A549 (cell line): ENCODE measurements around the gene DISC1. TPM values are rescaled to one million over a fixed set of nuclear protein-coding genes. Genes with fewer than 3 reads are reported as not detected.

Experiments
- ATAC-seq, 2 experiments: fragments of 200-7000 bp in 1 of 2; fragments of >200 bp in 1 of 2; cut with Nextera tagmentation in 1 of 2; cut with Tn5 transposase in 1 of 2; 3 replicates each; pipeline versions ENCODE4 v1.8.0 to v1.9.1; 2018 to 2020; ENCODE audit warnings: mild to moderate bottlenecking in 1 of 2, moderate library complexity in 1 of 2
- CTCF ChIA-PET: fragments of 300-600 bp; sonication (Branson Sonifier 250); formaldehyde crosslinking; extraction: SDS; loops from one replicate; lab custom pipeline; 2021; ENCODE audit warnings: antibody characterized with exemption, inconsistent platforms; lab: Yijun Ruan, JAX
- POLR2A ChIA-PET: fragments of 350-600 bp; formaldehyde crosslinking; extraction: SDS; loops from one replicate; lab custom pipeline; 2021; ENCODE audit warnings: antibody characterized with exemption, inconsistent platforms; lab: Yijun Ruan, JAX
- DNase-seq, 2 experiments: peaks; one replicate each; pipeline versions ENCODE4 v3.0.0 to v3.0.0-alpha.2; 2011 to 2016; ENCODE audit warnings: low read depth in 1 of 2, low spot score in 1 of 2
- FAIRE-seq: peaks from 2 replicates; lab custom pipeline; 2011; peaks lifted over from hg19 to GRCh38; lab: Jason Lieb, UNC
- H3K27ac ChIP-seq, 2 experiments: fragments of >200 bp; sonication (Bioruptor Twin); formaldehyde crosslinking; 3 replicates each; pipeline ENCODE4 v1.5.1; 2016 to 2017
- H3K4me1 ChIP-seq: fragments of >200 bp; sonication (Bioruptor Twin); formaldehyde crosslinking; 3 replicates; pipeline ENCODE4 v1.6.1; 2016
- H3K4me2 ChIP-seq: fragments of >200 bp; sonication (Bioruptor Twin); formaldehyde crosslinking; 3 replicates; pipeline ENCODE4 v1.6.1; 2016
- H3K4me3 ChIP-seq: fragments of >200 bp; sonication (Bioruptor Twin); formaldehyde crosslinking; 3 replicates; pipeline ENCODE4 v1.5.1; 2016
- H3K9me3 ChIP-seq: fragments of >200 bp; sonication (Bioruptor Twin); formaldehyde crosslinking; 3 replicates; pipeline ENCODE4 v1.6.1; 2016
- BCL3 ChIP-seq: fragments of >200 bp; sonication (Bioruptor Twin); formaldehyde crosslinking; IDR thresholded peaks from 3 replicates; pipeline ENCODE4 v1.6.1; 2016
- BHLHE40 ChIP-seq: IDR thresholded peaks from 2 replicates; pipeline ENCODE4 v1.6.1; 2012; ENCODE audit warnings: low read depth, low read length, inconsistent platforms
- CEBPB ChIP-seq, 2 experiments: fragments of >200 bp in 1 of 2; sonication (Bioruptor Twin) in 1 of 2; formaldehyde crosslinking in 1 of 2; IDR thresholded peaks; 2 replicates each; pipeline ENCODE4 v1.6.1; 2012 to 2016
- CHD4 ChIP-seq: fragments of 200-600 bp; sonication (generic); IDR thresholded peaks from 2 replicates; pipeline ENCODE4 v1.6.1; 2016; ENCODE audit warnings: antibody characterized with exemption, mild to moderate bottlenecking, borderline replicate concordance
- E2F6 ChIP-seq: IDR thresholded peaks from 2 replicates; pipeline ENCODE4 v1.6.1; 2012; ENCODE audit warnings: low read depth, borderline replicate concordance
- EHF ChIP-seq: fragments of 250-450 bp; sonication (Bioruptor Pico); IDR thresholded peaks from 2 replicates; pipeline ENCODE4 v1.5.0; 2020; ENCODE audit warnings: mild to moderate bottlenecking
- EHMT2 ChIP-seq: fragments of 200-600 bp; sonication (generic); IDR thresholded peaks from 2 replicates; pipeline ENCODE4 v1.6.1; 2016; ENCODE audit warnings: antibody characterized with exemption, low read depth, mild to moderate bottlenecking, moderate library complexity
- ESRRA ChIP-seq: fragments of 150-350 bp; IDR thresholded peaks from 2 replicates; pipeline ENCODE4 v1.6.1; 2014; ENCODE audit warnings: mild to moderate bottlenecking, low read length, borderline replicate concordance
- FOXS1 ChIP-seq: fragments of 250-450 bp; sonication (Bioruptor Pico); IDR thresholded peaks from 2 replicates; pipeline ENCODE4 v1.5.0; 2020; ENCODE audit warnings: mild to moderate bottlenecking, moderate library complexity
- HES2 ChIP-seq: fragments of >200 bp; sonication (Bioruptor Twin); formaldehyde crosslinking; IDR thresholded peaks from 2 replicates; pipeline ENCODE4 v1.6.1; 2016
- HOXB13 ChIP-seq: fragments of 250-450 bp; sonication (Bioruptor Pico); IDR thresholded peaks from 2 replicates; pipeline ENCODE4 v1.5.0; 2020; ENCODE audit warnings: low read depth, mild to moderate bottlenecking, moderate library complexity
- JUNB ChIP-seq: fragments of >200 bp; sonication (Bioruptor Twin); formaldehyde crosslinking; IDR thresholded peaks from 2 replicates; pipeline ENCODE4 v1.6.1; 2016
- MYC ChIP-seq: IDR thresholded peaks from 2 replicates; pipeline ENCODE4 v1.6.1; 2012; ENCODE audit warnings: mild to moderate bottlenecking, inconsistent platforms, low read length, improper control_type of control experiment, borderline replicate concordance
- NPAS2 ChIP-seq: fragments of 250-450 bp; sonication (Bioruptor Pico); IDR thresholded peaks from 2 replicates; pipeline ENCODE4 v1.8.0; 2022; ENCODE audit warnings: mild to moderate bottlenecking, moderate library complexity, borderline replicate concordance
- PHF8 ChIP-seq: fragments of 200-600 bp; sonication (generic); IDR thresholded peaks from 2 replicates; pipeline ENCODE4 v1.6.1; 2016; ENCODE audit warnings: low read depth, mild to moderate bottlenecking, antibody characterized with exemption, moderate library complexity, borderline replicate concordance
- RAD21 ChIP-seq, 2 experiments: fragments of >200 bp in 1 of 2; sonication (Bioruptor Twin) in 1 of 2; formaldehyde crosslinking in 1 of 2; IDR thresholded peaks in 1 of 2; conservative IDR thresholded peaks in 1 of 2; 2 replicates in 1 of 2; 3 replicates in 1 of 2; pipeline ENCODE4 v1.6.1; 2012 to 2018; ENCODE audit warnings: inconsistent platforms in 1 of 2
- RCOR1 ChIP-seq: fragments of 150-350 bp; IDR thresholded peaks from 2 replicates; pipeline ENCODE4 v1.6.1; 2014; ENCODE audit warnings: antibody characterized with exemption, low read length, low read depth
- SMC3 ChIP-seq: fragments of >200 bp; sonication (Bioruptor Twin); formaldehyde crosslinking; IDR thresholded peaks from 3 replicates; pipeline ENCODE4 v1.6.1; 2018; ENCODE audit warnings: inconsistent platforms
- SREBF2 ChIP-seq: fragments of 450-650 bp; IDR thresholded peaks from 2 replicates; pipeline ENCODE4 v1.6.1; 2014; ENCODE audit warnings: mild to moderate bottlenecking, moderate library complexity
- ZNF302 ChIP-seq: fragments of 250-450 bp; sonication (Bioruptor Pico); IDR thresholded peaks from 2 replicates; pipeline ENCODE4 v1.9.0; 2021; ENCODE audit warnings: inconsistent platforms, mild to moderate bottlenecking, moderate library complexity
- ZSCAN20 ChIP-seq: fragments of 250-450 bp; sonication (Bioruptor Pico); IDR thresholded peaks from 2 replicates; pipeline ENCODE4 v1.8.0; 2022; ENCODE audit warnings: mild to moderate bottlenecking, moderate library complexity
- WGBS: methylation state at CpG from one replicate; pipeline ENCODE4 v1.1.6; 2017; ENCODE audit errors: missing lambda C conversion rate; 5-methylcytosine and 5-hydroxymethylcytosine counted together
- polyA plus RNA-seq, 4 experiments: library from polyadenylated mRNA; depleted of rRNA in 3 of 4; stranded (reverse); fragments of >200 nt; fragmentation: RNase III in 1 of 4; extraction: RNeasy Plus Mini Kit Qiagen cat#74134 plus additional on column Dnase treatment in 1 of 4; gene quantifications; 2 replicates in 3 of 4; 3 replicates in 1 of 4; pipeline ENCODE4 v1.2.3, GENCODE V29; 2011 to 2017
- TF ChIP-seq, protein P1 (sequence below): IDR thresholded peaks from 2 replicates; pipeline ENCODE4 v1.6.1; 2012
- TF ChIP-seq, protein P2 (sequence below): fragments of 250-450 bp; sonication (Bioruptor Pico); IDR thresholded peaks from 2 replicates; pipeline ENCODE4 v1.5.0; 2021; ENCODE audit warnings: mild to moderate bottlenecking, moderate library complexity, borderline replicate concordance
- TF ChIP-seq, protein P3 (sequence below): fragments of 200-600 bp; sonication (generic); IDR thresholded peaks from 2 replicates; pipeline ENCODE4 v1.6.1; 2016; ENCODE audit warnings: antibody characterized with exemption, mild to moderate bottlenecking, moderate library complexity

Gene DISC1
- polyA plus RNA-seq, 2 of the 4 experiments (the other 2 are of a cell fraction): 0.39 to 0.74 TPM

DNA sequence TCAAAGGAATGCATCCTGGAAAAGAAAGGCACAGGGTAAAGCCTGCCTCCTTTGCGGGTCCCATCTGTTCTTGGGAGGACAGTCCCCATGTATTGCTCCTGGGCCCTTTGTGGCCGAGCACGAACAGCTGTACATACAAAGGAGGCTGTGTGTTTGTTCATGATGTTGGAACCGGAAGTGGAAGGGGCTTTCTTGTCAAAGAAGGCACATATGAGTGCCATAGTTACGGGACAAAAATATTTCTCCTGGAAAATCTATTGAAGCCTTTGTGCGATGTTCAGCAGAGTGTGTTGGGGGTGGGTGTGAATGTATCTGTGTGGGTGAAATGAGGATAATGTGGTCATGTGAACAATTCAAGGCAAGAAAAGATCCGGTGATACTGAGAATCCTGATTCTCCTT lies 297.6 kb downstream of the DISC1 start (continued):
- no peak for TF ChIP-seq RAD21 (conservative IDR thresholded peaks at IDR 0.05 in 1 of 2, IDR thresholded peaks at IDR 0.05 in 1 of 2)
- TF ChIP-seq, all 56 proteins: peak for 0

- WGBS: 58% methylated on average over 3 of the region's 3 CpGs
- Histone ChIP-seq H3K4me3 (no peak overlapping the region), H3K4me2 (no peak overlapping the region), H3K27ac (no peak overlapping the region), H3K4me1 (no peaks in the 10 kb centered on the region), H3K9me3 (no peaks in the 10 kb centered on the region)
- ChIA-PET POLR2A (no interaction called here), CTCF (interaction anchor here (0.6 to 1.0 kb wide), 3 partner anchors 10 to 701 kb away, joined by 3 to 4 read pairs (median 3); no protein-coding TSS in a partner anchor)
- FAIRE-seq (no peak), ATAC-seq (no peak), DNase-seq (no peak)
- no peak for TF ChIP-seq SREBF2
- TF ChIP-seq PHF8: no peak
- TF ChIP-seq, protein P1, sequence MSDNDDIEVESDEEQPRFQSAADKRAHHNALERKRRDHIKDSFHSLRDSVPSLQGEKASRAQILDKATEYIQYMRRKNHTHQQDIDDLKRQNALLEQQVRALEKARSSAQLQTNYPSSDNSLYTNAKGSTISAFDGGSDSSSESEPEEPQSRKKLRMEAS: no peak
- TF ChIP-seq ZSCAN20 (CRISPR knock-in tag): no peak
- no peak for TF ChIP-seq CEBPB (IDR thresholded peaks at IDR 0.05)
- TF ChIP-seq, protein P2, sequence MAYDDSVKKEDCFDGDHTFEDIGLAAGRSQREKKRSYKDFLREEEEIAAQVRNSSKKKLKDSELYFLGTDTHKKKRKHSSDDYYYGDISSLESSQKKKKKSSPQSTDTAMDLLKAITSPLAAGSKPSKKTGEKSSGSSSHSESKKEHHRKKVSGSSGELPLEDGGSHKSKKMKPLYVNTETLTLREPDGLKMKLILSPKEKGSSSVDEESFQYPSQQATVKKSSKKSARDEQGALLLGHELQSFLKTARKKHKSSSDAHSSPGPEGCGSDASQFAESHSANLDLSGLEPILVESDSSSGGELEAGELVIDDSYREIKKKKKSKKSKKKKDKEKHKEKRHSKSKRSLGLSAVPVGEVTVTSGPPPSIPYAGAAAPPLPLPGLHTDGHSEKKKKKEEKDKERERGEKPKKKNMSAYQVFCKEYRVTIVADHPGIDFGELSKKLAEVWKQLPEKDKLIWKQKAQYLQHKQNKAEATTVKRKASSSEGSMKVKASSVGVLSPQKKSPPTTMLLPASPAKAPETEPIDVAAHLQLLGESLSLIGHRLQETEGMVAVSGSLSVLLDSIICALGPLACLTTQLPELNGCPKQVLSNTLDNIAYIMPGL: no peak
- no peak for TF ChIP-seq ESRRA
Measured at GRCh38 chr1:231925864-231926263, 299.3 kb downstream of the DISC1 start.

- FAIRE-seq (no peak), DNase-seq (no peak), ATAC-seq (no peak)
- ChIA-PET POLR2A (no interaction called here), CTCF (interaction anchor here (0.6 to 1.0 kb wide), 3 partner anchors 10 to 701 kb away, joined by 3 to 4 read pairs (median 3); no protein-coding TSS in a partner anchor)
- Histone ChIP-seq H3K9me3 (no peaks in the 10 kb centered on the region), H3K4me3 (no peak overlapping the region), H3K4me2 (no peak overlapping the region), H3K4me1 (no peaks in the 10 kb centered on the region), H3K27ac (no peak overlapping the region)
- TF ChIP-seq SREBF2 (no peak), HES2 (no peak), HOXB13 (CRISPR knock-in tag) (no peak), NPAS2 (CRISPR knock-in tag) (no peak), EHMT2 (no peak), E2F6 (no peak), SMC3 (no peak), ZNF302 (CRISPR knock-in tag) (no peak), CHD4 (no peak)
- WGBS: 36% methylated on average over 1 of the region's 1 CpG
Measured at GRCh38 chr1:231926340-231926739, 299.8 kb downstream of the DISC1 start.

DNA sequence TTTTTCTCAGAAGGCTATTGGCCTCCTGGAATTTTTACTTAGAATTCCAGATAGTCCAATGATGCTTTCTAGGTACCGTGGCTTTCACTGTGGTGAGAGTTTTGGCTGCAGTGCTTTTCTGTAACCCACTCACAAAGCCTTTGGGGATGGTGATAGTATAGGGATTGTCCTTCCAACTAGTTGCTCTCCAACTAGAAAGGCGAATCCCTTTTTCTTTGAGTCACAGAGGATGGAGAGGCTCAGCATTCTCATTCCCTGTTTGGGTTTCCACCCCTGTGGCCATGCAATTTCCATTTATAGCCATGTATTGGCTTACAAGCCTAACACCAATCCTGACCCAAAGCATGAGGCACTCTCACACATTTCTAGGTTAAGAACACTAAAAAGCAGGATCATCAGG lies 300.3 kb downstream of the DISC1 start:
- Histone ChIP-seq H3K4me2 (no peak overlapping the region), H3K4me3 (no peak overlapping the region), H3K9me3 (peaks cover 4% of the 10 kb centered on the region)
- CTCF ChIA-PET: no interaction called here
- no peak for DNase-seq
- TF ChIP-seq FOXS1 (CRISPR knock-in tag) (no peak), MYC (no peak), BCL3 (no peak), ZNF302 (CRISPR knock-in tag) (no peak), RCOR1 (no peak), JUNB (no peak), CHD4 (no peak), EHF (CRISPR knock-in tag) (no peak), BHLHE40 (no peak)
- TF ChIP-seq, protein P3, sequence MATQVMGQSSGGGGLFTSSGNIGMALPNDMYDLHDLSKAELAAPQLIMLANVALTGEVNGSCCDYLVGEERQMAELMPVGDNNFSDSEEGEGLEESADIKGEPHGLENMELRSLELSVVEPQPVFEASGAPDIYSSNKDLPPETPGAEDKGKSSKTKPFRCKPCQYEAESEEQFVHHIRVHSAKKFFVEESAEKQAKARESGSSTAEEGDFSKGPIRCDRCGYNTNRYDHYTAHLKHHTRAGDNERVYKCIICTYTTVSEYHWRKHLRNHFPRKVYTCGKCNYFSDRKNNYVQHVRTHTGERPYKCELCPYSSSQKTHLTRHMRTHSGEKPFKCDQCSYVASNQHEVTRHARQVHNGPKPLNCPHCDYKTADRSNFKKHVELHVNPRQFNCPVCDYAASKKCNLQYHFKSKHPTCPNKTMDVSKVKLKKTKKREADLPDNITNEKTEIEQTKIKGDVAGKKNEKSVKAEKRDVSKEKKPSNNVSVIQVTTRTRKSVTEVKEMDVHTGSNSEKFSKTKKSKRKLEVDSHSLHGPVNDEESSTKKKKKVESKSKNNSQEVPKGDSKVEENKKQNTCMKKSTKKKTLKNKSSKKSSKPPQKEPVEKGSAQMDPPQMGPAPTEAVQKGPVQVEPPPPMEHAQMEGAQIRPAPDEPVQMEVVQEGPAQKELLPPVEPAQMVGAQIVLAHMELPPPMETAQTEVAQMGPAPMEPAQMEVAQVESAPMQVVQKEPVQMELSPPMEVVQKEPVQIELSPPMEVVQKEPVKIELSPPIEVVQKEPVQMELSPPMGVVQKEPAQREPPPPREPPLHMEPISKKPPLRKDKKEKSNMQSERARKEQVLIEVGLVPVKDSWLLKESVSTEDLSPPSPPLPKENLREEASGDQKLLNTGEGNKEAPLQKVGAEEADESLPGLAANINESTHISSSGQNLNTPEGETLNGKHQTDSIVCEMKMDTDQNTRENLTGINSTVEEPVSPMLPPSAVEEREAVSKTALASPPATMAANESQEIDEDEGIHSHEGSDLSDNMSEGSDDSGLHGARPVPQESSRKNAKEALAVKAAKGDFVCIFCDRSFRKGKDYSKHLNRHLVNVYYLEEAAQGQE: no peak
- TF ChIP-seq, all 56 proteins: peak for 0
- 56% methylated on average over 2 of the region's 2 CpGs for WGBS
- H3K27ac ChIP-seq: no peak overlapping the region; a peak in 1 of 6 replicates
- FAIRE-seq: no peak
- POLR2A ChIA-PET: no interaction called here
- no peak for ATAC-seq
- no peaks in the 10 kb centered on the region for H3K4me1 ChIP-seq
